ENCODE measurements around the gene PPARG.

Gene PPARG

DNA sequence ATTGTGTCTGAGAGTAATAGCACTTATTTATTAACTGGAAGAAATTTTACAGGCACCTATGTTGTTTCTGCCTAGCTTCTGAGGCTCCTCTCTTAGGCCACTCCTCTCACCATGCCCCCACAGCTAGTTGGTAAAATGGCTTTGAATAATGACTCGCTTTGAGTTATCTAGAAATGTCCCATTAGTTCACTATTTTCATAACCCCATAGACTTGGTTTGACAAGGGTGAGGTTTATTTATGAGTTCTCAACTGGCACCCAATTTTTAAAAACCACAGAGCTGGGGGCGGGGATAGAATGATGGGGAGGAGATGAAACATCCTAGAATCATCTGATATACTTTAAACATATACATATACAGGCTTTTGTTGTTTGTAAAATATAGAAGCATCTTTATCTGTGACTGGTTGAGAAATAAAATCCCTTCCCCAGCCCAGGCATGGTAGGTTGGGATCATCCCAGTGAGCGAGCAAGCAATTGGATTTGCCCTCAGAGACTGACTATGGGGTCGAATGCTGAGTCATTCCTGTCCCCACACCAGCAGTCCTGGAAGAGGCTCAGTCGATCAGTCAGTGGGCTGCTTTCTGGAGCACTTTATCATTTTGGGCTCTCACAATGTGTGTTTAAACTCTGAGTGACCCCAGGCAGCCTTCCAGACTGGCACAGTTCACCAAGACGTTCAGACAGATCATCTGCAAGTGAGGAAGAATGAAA, 135.2 kb downstream of the PPARG start:
- Mint-ChIP-seq H3K27me3 (ENCODE audit: low read depth, poor library complexity) (peaks cover 3% of the 10 kb centered on the region), H3K27ac (peak overlapping the region; percentile 86), H3K36me3 (ENCODE audit: low read depth) (no peaks in the 10 kb centered on the region), H3K4me1 (peaks cover 71% of the 10 kb centered on the region), H3K9me3 (no peaks in the 10 kb centered on the region), H3K4me3 (peak overlapping the region; percentile 12)
- TF ChIP-seq, protein P1, sequence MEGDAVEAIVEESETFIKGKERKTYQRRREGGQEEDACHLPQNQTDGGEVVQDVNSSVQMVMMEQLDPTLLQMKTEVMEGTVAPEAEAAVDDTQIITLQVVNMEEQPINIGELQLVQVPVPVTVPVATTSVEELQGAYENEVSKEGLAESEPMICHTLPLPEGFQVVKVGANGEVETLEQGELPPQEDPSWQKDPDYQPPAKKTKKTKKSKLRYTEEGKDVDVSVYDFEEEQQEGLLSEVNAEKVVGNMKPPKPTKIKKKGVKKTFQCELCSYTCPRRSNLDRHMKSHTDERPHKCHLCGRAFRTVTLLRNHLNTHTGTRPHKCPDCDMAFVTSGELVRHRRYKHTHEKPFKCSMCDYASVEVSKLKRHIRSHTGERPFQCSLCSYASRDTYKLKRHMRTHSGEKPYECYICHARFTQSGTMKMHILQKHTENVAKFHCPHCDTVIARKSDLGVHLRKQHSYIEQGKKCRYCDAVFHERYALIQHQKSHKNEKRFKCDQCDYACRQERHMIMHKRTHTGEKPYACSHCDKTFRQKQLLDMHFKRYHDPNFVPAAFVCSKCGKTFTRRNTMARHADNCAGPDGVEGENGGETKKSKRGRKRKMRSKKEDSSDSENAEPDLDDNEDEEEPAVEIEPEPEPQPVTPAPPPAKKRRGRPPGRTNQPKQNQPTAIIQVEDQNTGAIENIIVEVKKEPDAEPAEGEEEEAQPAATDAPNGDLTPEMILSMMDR (IDR thresholded peaks at IDR 0.05) = no peak
- DNase-seq = no peak

DNA sequence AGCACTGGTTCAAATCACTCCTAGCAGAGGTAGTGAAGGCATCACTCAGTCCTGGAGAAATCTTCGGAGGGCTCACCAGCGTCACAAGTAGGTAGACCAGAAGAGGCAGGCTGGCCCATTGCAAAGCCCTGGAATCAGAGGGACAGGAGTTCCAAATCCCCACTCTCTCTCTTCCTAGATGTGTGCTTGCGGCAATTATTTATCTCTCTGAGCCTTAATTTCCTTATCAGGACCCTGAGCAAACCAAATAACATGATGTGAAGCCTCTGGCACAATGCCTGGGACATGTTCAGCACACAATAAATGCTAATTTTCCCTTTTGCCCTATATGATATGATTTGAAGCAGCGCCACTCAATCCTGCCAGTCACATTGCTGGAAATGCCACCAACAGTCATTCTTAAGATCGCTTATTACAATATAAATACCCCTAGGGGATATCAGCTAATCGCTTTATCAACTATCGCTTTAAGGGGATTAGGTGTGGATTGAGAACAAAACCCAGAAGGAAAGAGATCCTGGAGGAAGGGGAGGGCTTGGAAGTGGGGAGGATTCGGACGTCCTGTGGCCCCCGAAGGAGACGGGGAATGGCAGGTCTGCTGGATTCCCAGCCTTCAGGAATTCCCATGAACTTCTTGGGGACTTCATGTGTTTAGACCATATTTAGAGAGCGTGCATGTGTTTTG, 135.9 kb downstream of the PPARG start:
- no peak overlapping the region for H3K4me3 Mint-ChIP-seq
- no peak for DNase-seq
- TF ChIP-seq, protein P1 (IDR thresholded peaks at IDR 0.05) = no peak
- no peaks in the 10 kb centered on the region for H3K36me3 Mint-ChIP-seq (ENCODE audit: low read depth)
- peaks cover 3% of the 10 kb centered on the region for H3K27me3 Mint-ChIP-seq (ENCODE audit: low read depth, poor library complexity)
- H3K27ac Mint-ChIP-seq = peak overlapping the region; percentile 86
- peaks cover 78% of the 10 kb centered on the region for H3K4me1 Mint-ChIP-seq
- no peaks in the 10 kb centered on the region for H3K9me3 Mint-ChIP-seq

DNA sequence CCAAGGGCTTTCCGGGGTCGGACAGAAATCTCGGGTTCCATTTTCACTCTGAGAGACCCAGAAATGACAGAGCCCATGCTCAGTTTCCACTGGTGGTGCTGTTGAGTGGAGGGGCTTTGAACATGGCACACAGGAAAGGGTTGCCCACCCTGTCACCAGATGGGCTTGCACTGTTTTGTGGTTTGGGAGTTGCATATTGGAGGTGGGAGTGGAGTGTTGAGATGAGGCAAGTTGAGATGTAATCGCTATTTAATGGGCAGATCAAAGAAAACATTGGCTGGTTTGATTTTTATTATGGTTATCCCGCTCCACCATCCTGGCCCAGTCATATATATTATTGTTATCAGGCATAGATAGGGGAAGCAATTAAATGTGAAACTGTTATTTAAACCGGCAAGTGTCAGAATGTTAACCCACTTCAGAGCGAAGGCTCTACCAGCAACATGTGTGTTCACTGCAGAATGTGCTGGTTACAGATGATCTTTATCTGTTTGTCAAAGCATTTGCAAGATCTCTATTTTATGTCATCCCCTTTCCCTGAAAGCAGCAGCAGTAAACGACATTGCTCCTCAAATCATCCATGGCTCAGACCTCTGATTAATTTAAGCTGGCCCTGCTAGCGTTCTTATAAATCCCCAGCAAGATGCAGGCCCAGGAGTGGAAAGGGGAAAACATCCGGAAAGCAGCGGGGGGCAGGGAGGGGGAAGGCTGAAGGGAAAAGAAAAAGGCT, 137.1 kb downstream of the PPARG start:
- Mint-ChIP-seq H3K4me3 (peak overlapping the region; percentile 47), H3K4me1 (peaks cover 82% of the 10 kb centered on the region), H3K27me3 (ENCODE audit: low read depth, poor library complexity) (peaks cover 9% of the 10 kb centered on the region), H3K9me3 (no peaks in the 10 kb centered on the region), H3K36me3 (ENCODE audit: low read depth) (no peaks in the 10 kb centered on the region), H3K27ac (peak overlapping the region; percentile 62)
- no peak for DNase-seq
- TF ChIP-seq, protein P1 (IDR thresholded peaks at IDR 0.05) = no peak

DNA sequence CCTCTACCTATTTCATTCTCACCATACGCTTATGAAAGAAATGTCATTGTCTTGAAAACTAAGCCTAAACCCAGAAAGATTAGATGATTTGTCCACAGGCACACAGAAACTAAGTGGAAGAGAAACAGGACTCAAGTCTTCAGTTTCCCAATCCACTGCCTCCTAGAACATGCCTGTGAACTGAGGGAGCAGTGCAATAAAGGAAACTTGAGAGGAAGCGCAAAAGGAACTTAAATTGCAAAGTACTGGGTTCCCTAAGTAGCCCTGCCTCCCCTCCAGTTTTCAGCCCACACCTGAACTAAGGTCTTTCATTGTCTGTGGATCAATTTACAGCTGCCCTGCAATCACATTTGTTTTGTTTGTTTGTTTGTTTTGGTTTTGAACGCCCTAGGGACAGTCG, 138.7 kb downstream of the PPARG start:
- H3K36me3 Mint-ChIP-seq (ENCODE audit: low read depth) = no peaks in the 10 kb centered on the region

DNA sequence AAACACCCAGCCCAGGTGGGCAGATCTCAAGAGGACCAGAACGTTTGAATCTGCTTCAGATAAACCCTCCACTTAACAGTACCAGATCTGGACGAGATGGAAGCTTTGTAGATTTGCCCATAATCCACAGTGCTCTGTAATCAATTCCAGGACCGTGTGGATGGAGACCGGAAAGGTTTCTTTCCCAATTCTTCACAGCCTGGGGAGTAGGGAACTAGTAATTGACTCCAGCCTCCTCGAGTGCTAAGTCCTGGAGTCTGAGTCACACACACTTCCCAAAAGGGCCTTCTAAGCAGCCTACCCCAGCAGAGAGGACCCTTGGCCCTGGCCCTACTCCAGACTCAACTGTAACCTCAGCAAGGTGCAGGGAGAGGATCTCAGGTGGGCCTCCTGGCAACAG, 139.3 kb downstream of the PPARG start:
- DNase-seq = no peak
- TF ChIP-seq, protein P1 (IDR thresholded peaks at IDR 0.05) = no peak
- Mint-ChIP-seq H3K27me3 (ENCODE audit: low read depth, poor library complexity) (peaks cover 8% of the 10 kb centered on the region), H3K9me3 (no peaks in the 10 kb centered on the region), H3K4me3 (no peak overlapping the region), H3K36me3 (ENCODE audit: low read depth) (no peaks in the 10 kb centered on the region), H3K27ac (peak overlapping the region; percentile 0), H3K4me1 (peaks cover 73% of the 10 kb centered on the region)

More for the DNA sequence above, 138.7 kb downstream of the PPARG start:
- TF ChIP-seq, protein P1 (IDR thresholded peaks at IDR 0.05) = no peak
- DNase-seq = no peak
- Mint-ChIP-seq H3K4me3 (no peak overlapping the region), H3K4me1 (peaks cover 73% of the 10 kb centered on the region), H3K27me3 (ENCODE audit: low read depth, poor library complexity) (peaks cover 9% of the 10 kb centered on the region), H3K27ac (peak overlapping the region; percentile 9), H3K9me3 (no peaks in the 10 kb centered on the region)
